Motor neuron (in vitro differentiated cells): ENCODE data around the gene LGI4. TPM values are rescaled to one million over a fixed set of nuclear protein-coding genes. Genes with fewer than 3 reads are reported as not detected.

ENCODE experiments used
- ATAC-seq, 8 experiments: fragments of 200-7000 bp; cut with Tn5 transposase; replicated peaks in 6 of 8; 2 replicates each; pipeline ENCODE4 v1.8.0; 2021; ENCODE audit warnings: mild to moderate bottlenecking in 8 of 8, moderate library complexity in 8 of 8
- H3K27ac ChIP-seq, 2 donors: fragments of 250-450 bp; sonication (Bioruptor Pico); 2 replicates each; pipeline ENCODE4 v1.9.0; 2021; ENCODE audit warnings: antibody characterized with exemption in 2 of 2, mild to moderate bottlenecking in 2 of 2, moderate library complexity in 1 of 2
- H3K4me1 ChIP-seq, 2 donors: fragments of 250-450 bp; sonication (Bioruptor Pico); replicated peaks in 1 of 2; 2 replicates each; pipeline ENCODE4 v1.6.1; 2021; ENCODE audit warnings: antibody characterized with exemption in 2 of 2, mild to moderate bottlenecking in 2 of 2, moderate library complexity in 1 of 2
- H3K4me3 ChIP-seq, 5 donors: fragments of 250-450 bp; sonication (Bioruptor Pico); 2 replicates each; pipeline ENCODE4 v1.9.0; 2021; ENCODE audit warnings: antibody characterized with exemption in 5 of 5, mild to moderate bottlenecking in 5 of 5, moderate library complexity in 4 of 5
- WGBS, 10 experiments: fragments of 450-650 bp; shearing (Covaris generic); methylation state at CpG; one replicate each; pipeline ENCODE4 v1.0.0; 2022; 5-methylcytosine and 5-hydroxymethylcytosine counted together
- in situ Hi-C, 9 experiments: fragments of 400-800 bp; cut with MboI; loops; one replicate each; pipeline ENCODE4 v1.15.0; 2021; ENCODE audit warnings: low sequenced_read_pairs in 9 of 9, low pct_unique_long_range_greater_than_20kb in 2 of 9; ENCODE audit not compliant: unreplicated experiment in 9 of 9
- total RNA-seq, 8 experiments: library from RNA; unstranded; fragments of 300-600 nt; gene quantifications; 2 replicates each; pipeline versions ENCODE4 v1.2.3 to v1.2.4, GENCODE V29; 2022

LGI4 gene
- 1 to 10 TPM in 7 of 8 experiments, under 1 TPM in 1; 0.49 to 3.5 (median 1.7) TPM for total RNA-seq

DNA sequence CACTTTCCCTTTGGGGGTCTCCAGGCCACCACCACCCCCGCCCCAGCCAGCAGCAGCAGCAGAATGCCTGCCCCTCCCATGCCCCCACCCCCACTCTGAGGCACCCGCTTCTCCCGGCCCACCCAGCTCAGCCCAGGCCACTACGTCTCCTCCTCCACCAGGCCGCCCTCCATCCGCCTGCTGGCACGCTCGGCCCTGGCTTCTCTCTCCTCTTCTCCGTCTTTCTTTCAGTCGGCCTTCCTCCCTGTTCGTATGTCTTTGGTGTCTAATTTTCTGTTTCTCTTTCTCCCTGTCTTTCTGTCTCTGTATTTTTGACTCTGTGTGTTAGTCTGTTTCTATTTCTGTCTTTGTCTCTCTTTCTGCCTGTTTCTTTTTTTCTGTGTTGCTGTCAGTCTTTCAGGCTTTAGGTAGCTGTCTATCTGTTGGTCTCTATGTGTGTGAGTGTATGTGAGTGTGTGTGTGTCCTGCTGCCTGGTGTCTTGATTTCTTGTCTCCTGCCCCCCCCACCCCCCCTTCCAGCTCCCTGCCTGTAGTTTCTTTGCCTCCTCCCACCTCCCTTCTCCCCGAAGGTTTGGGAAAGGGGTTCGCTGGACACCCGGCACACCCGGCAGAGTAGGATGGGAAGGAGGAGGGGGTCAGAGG, at the start of gene LGI4:
Gene LGI4 (minus strand): TSS at position 459 of the 642 bp plus-strand sequence. CDS start 379 bp downstream, at position 80.
- WGBS, 10 experiments: 25 to 48% (median 38%) methylated on average over 2 to 5 of the region's 15 CpGs; no CpG with 5 or more reads in 6 of the 10 experiments
- H3K4me3 ChIP-seq: peak within 1 kb of the TSS in 1 of 5 donors; percentile 2

DNA sequence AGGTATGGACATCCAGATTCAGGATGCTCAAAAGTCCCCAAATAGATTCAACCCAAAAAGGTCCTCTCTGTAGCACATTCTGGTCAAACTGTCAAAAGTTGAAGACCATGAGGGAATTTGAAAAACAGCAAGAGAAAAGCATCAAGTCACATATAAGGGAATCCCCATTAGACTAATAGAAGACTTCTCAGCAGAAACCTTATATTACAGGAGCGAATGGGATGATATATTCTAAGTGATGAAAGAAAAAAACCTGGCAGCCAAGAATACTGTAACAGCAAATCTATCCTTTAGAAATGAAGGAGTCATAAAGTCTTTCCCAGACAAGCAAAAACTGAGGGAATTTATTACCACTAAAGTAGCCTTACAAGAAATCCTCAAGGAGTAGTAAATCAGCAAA, 49.4 kb upstream of the LGI4 start:
- Histone ChIP-seq H3K27ac (no peak overlapping the region), H3K4me3 (no peak overlapping the region), H3K4me1 (no peaks in the 10 kb centered on the region)
- in situ Hi-C loops: no loop called here
- no peak for ATAC-seq
- WGBS, 10 experiments: 43 to 83% (median 75%) methylated on average over 1 of the region's 1 CpG; no CpG with 5 or more reads in 1 of the 10 experiments

More for the DNA sequence above, at the start of gene LGI4:
- Histone ChIP-seq H3K4me1 (peaks cover 32 to 33% of the 10 kb centered on the region in 2 donors), H3K27ac (peak within 1 kb of the TSS in 1 of 2 donors; percentile 19)
- ATAC-seq: peak in 2 of 8 experiments; percentile 4 to 8
- in situ Hi-C loops: no loop called here

DNA sequence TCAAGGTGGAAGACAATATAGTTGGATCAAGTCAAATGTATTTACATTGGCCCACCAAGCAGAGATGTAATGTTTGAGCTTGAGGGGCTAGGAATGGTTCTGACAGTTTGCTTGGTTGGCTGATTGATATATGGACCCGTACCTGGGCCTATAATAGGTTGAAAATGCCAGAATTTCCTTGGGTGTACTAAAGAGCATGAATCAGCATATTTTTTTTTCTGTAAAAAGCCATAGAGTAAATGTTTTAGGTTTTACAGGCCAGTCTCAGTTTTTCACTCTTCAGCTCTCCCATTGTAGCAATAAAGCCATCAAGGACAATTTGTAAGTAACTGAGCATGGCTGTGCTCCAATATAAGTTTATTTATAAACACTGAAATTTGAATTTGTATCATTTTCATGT, 46.5 kb upstream of the LGI4 start:
- ATAC-seq: no peak
- in situ Hi-C loops: no loop called here
- Histone ChIP-seq H3K4me3 (no peak overlapping the region), H3K27ac (no peak overlapping the region), H3K4me1 (no peaks in the 10 kb centered on the region)
- WGBS, 10 experiments: 25 to 100% (median 69%) methylated on average over 1 of the region's 1 CpG; no CpG with 5 or more reads in 4 of the 10 experiments

DNA sequence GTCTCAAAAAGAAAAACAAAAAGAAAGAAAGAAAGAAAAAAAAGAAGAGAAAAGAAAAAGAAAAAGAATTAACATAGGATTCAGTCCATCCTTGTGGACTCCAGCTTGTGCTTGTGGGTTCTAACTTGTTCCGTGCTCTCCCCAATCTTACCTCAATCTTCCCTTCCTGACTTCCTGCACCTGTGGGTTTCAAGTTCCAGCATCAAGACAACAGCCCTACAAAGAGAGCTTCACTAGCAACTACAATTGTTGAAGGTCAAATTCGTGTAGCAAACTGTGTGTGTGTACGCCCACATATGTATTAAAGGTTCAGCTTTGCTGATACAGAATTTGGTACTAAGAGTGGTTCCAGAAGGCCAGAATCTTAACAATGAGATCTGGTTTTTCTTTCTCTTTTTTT, 45.0 kb upstream of the LGI4 start:
- in situ Hi-C loops: no loop called here
- Histone ChIP-seq H3K27ac (no peak overlapping the region), H3K4me3 (no peak overlapping the region), H3K4me1 (no peaks in the 10 kb centered on the region)
- ATAC-seq: no peak
- 47 to 87% (median 80%) methylated on average over 2 to 3 of the region's 3 CpGs; no CpG with 5 or more reads in 1 of the 10 experiments for WGBS, 10 experiments

DNA sequence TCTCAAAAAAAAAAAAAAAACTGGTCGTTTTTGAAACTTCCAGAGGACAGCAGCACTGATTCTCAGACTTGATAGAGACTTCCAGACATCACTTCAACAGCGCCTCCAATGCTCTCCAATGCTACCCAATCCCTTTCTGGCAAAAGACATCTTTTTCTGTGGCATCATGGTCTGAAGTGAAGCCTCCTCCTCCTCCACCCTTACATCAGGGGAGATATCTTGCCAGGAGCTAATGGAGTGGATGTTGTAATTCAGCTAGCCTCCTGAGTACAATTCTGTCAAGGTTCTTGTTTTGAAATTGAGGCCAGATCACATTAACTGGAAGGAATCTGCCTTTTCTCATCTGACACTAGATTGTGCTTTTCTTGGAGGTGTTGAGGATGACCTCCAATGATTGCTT, 43.8 kb upstream of the LGI4 start:
- no peak for ATAC-seq
- H3K4me1 ChIP-seq: no peaks in the 10 kb centered on the region
- in situ Hi-C loops: no loop called here
- 0 to 56% (median 10%) methylated on average over 1 to 2 of the region's 2 CpGs; no CpG with 5 or more reads in 4 of the 10 experiments for WGBS, 10 experiments
- no peak overlapping the region for H3K4me3 ChIP-seq
- H3K27ac ChIP-seq: no peak overlapping the region

DNA sequence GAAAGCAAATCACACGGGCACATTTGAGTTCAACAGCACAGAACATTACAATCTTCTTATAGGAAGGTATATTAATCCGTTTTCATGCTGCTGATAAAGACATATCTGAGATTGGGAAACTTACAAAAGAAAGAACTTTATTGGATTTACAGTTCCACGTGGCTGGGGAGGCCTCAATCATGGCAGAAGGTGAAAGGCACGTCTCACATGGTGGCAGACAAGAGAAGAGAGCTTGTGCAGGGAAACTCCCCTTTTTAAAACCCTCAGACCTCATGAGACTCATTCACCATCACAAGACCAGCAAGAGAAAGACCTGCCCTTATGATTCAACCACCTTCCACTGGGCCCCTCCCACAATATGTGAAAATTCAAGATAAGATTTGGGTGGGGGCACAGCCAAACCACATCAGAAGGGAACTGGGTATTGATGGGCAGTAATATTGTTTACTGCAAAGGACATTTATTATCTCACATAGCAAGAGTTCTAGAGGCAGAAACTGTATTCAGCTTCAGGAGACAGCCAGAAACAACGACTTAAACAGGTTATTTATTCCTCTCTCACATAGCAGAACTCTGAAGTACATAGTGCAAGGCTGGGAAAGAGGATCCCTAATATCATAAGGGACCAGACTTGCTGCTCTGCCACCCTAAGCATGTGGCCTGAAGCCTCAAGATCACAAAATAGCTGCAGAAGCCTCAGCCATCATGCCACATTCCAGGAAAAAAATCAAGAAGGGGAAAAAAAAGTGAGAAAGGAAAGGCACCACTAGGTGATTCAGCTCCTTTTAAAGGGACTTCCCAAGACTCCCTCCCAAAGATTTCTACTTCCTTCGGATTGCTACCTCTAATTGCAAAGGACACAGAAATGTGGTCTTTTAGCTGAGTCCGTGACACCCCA, 42.8 kb upstream of the LGI4 start:
- peak in 2 of 8 experiments; percentile 59 to 67 for ATAC-seq
- 31 to 100% (median 71%) methylated on average over 1 to 6 of the region's 7 CpGs for WGBS, 10 experiments
- H3K27ac ChIP-seq: no peak overlapping the region
- H3K4me1 ChIP-seq: no peaks in the 10 kb centered on the region
- H3K4me3 ChIP-seq: no peak overlapping the region
- in situ Hi-C loops: no loop called here

DNA sequence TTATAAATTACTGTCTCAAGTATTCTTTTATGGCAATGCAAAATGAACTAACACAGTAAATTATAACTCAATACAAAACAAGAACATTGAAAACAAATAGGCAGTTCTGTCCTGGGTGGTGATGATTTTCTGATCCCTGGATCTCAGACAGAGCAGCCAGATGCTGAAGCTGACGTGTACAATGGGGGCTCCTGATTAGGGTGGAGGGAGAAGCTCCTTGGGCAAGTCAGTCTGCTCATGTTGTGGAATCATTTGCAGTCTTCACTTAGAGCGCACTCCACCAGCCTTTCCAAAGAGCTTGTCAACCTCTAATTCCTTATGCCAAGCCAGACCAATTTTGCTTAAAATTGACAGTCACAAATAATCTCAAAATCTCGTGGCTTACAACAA, 41.3 kb upstream of the LGI4 start:
- in situ Hi-C loops: no loop called here
- WGBS, 10 experiments: 0 to 90% (median 55%) methylated on average over 1 to 3 of the region's 3 CpGs; no CpG with 5 or more reads in 2 of the 10 experiments
- no peak for ATAC-seq
- Histone ChIP-seq H3K27ac (no peak overlapping the region), H3K4me1 (no peaks in the 10 kb centered on the region), H3K4me3 (no peak overlapping the region)

DNA sequence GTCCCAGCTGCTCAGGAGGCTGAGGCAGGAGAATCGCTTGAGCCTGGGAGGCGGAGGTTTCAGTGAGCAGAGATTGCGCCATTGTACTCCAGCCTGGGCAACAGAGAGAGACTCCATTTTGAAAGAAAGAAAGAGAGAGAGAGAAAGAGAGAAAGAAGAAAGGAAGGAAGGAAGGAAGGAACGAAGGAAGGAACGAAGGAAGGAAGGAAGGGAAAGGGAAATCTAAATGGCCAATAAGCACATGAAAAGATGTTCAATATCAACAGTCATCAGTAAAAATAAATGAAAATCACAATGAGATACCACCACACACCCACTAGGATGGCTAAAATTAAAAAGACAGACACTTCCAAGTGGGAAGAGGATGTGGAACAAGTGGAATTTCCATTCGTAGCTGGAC, 39.4 kb upstream of the LGI4 start:
- WGBS, 10 experiments: 90 to 100% (median 95%) methylated on average over 3 to 6 of the region's 6 CpGs
- no peak overlapping the region for H3K27ac ChIP-seq
- in situ Hi-C loops: loop anchor here in 1 of 9 experiments (25.0 kb wide), 1 partner anchor 88 kb away; the partner anchor contains the start of gene USF2
- no peak for ATAC-seq
- no peak overlapping the region for H3K4me3 ChIP-seq
- peaks cover 0 to under 1% of the 10 kb centered on the region in 2 donors for H3K4me1 ChIP-seq

DNA sequence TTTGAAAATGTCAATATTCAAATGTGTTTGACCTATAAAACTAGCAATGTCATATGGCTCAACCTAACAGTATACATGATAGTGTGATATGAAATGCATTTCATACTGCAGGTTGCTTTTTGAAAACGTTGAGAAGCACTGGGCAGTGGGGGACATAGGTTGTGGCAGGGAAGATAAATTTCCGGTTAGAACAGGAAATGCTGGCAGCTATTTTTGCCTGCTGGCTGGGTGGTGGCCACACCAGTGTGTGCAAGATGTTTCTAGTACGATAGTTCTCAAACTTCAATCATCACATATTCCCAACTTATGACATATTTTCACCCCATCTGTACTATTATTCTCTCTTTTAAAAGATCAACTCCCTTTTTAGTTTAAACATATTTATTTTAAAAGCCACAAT, 36.9 kb upstream of the LGI4 start:
- WGBS, 10 experiments: 0 to 100% (median 80%) methylated on average over 1 to 3 of the region's 3 CpGs; no CpG with 5 or more reads in 1 of the 10 experiments
- in situ Hi-C loops: loop anchor here in 1 of 9 experiments (25.0 kb wide), 1 partner anchor 91 kb away; the partner anchor contains the start of gene USF2
- H3K4me1 ChIP-seq: peaks cover 0 to 6% of the 10 kb centered on the region in 2 donors
- no peak for ATAC-seq
- H3K4me3 ChIP-seq: no peak overlapping the region
- H3K27ac ChIP-seq: no peak overlapping the region

DNA sequence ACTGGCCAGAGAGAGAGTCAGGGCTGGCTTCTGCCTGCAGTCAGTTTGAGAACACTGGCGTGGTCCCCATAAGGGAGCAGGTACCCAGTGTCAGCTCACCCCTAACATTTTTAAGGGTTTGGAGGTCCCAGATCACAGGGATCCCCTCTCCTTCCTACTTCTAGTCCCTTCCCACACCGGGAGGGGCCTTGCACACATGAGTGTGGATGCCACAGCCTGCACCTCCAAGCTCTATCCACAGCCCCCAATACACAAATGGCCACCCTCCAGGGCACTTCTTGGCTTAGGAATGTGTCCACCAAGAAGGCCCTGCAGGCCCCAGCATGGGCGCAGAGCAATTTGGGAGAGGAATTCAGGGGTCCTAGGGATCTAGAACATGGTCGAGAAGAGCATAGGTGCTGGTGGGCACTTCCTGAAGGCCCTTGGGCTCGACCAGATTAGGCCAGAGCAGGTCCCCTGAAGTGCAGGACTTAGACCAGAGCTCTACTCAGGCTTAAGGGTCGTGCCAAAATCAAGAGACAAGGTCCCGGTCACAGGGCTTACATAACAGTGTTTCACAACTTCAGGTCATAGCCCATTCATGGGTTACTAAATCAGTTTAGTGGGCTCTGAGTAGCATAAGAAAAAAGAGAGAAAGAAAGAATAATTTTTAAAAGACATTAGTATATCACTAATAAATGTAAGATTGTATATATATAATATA, 35.7 kb upstream of the LGI4 start:
- no peak overlapping the region for H3K4me3 ChIP-seq
- H3K4me1 ChIP-seq: peaks cover 0 to 6% of the 10 kb centered on the region in 2 donors
- WGBS, 10 experiments: 0 to 92% (median 76%) methylated on average over 1 to 6 of the region's 7 CpGs; no CpG with 5 or more reads in 2 of the 10 experiments
- in situ Hi-C loops: loop anchor here in 1 of 9 experiments (25.0 kb wide), 1 partner anchor 92 kb away; the partner anchor contains the start of gene USF2
- H3K27ac ChIP-seq: no peak overlapping the region
- ATAC-seq: no peak

DNA sequence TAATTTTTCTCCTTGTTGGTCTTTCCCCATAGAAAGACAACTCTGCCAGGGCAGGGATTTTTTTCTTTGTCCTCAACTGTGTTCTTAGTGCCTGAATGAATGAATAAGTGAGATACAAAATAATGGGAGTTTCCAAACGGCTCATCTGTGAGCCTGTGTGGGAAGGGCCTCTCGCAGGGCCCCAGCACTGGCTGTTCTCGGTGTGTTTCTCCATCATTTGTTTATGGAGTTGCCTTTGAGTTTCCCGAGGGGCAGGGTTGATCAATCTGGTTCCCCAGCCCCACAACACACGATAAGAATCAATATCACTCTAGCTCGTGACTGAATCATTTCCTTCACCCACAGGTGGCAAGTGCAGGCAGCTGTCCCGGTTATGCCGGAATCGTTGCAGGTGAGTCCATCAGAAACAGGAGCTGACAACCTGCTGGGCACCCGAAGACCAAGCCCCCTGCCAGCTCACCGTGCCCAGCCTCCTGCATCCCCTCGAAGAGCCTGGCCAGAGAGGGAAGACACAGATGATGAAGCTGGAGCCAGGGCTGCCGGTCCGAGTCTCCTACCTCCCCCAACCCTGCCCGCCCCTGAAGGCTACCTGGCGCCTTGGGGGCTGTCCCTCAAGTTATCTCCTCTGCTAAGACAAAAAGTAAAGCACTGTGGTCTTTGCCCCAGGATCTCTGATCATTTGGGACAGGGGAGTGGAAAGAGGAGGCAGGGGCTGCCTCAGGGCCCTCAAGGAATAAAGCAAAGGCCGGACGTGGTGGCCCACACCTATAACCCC, 34.5 kb upstream of the LGI4 start:
- Histone ChIP-seq H3K4me1 (peaks cover 0 to 6% of the 10 kb centered on the region in 2 donors), H3K27ac (no peak overlapping the region), H3K4me3 (no peak overlapping the region)
- WGBS, 10 experiments: 44 to 100% (median 62%) methylated on average over 1 to 10 of the region's 18 CpGs; no CpG with 5 or more reads in 3 of the 10 experiments
- in situ Hi-C loops: loop anchor here in 1 of 9 experiments (25.0 kb wide), 1 partner anchor 93 kb away; the partner anchor contains the start of gene USF2
- no peak for ATAC-seq

DNA sequence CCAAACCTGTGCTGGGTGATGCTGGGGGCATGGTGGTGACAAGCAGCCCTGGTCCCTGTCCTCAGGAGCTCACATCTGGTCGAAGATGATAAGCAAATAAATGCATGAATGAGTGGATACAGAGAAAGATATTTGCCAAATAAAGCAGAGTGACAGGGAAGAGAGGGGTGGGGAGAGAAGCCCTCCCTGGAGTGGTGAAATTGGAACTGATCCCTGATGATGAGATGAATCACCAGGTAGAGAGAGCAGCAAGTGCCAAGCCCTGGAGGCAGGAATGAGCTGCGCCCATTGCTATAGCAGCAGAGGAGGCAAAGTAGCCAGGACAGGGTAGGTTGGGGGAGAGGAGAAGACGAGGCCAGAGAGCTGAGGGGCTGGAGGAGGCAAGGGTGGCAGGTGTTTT, 33.3 kb upstream of the LGI4 start:
- H3K4me1 ChIP-seq: peaks cover 0 to 6% of the 10 kb centered on the region in 2 donors
- H3K4me3 ChIP-seq: no peak overlapping the region
- no peak overlapping the region for H3K27ac ChIP-seq
- in situ Hi-C loops: loop anchor here in 1 of 9 experiments (25.0 kb wide), 1 partner anchor 94 kb away; the partner anchor contains the start of gene USF2
- peak in 1 of 8 experiments; percentile 12 for ATAC-seq
- WGBS, 10 experiments: 43 to 100% (median 78%) methylated on average over 1 to 3 of the region's 3 CpGs; no CpG with 5 or more reads in 2 of the 10 experiments
